GM06990 (cell line): ENCODE results near the gene ATAD3B.

Experiments used
- DNase-seq: peaks from one replicate; pipeline ENCODE4 v3.0.0-alpha.2; 2011; ENCODE audit not compliant: insufficient read length; ENCODE audit errors: extremely low read depth
- H3K27me3 ChIP-seq: replicated peaks from 2 replicates; pipeline ENCODE4 v1.6.0; 2011; ENCODE audit warnings: low read length; ENCODE audit not compliant: control insufficient read depth, insufficient read depth
- H3K36me3 ChIP-seq: 2 replicates; pipeline ENCODE4 v1.5.1; 2011; ENCODE audit warnings: low read length; ENCODE audit not compliant: control insufficient read depth, insufficient read depth
- H3K4me3 ChIP-seq: replicated peaks from 2 replicates; pipeline ENCODE4 v1.5.1; 2011; ENCODE audit warnings: low read depth, mild to moderate bottlenecking, control low read depth, low read length
- TF ChIP-seq, protein P1 (sequence below): IDR thresholded peaks from 2 replicates; pipeline ENCODE4 v1.5.1; 2011; ENCODE audit warnings: low read length, control low read depth, mild to moderate bottlenecking, inconsistent platforms; ENCODE audit not compliant: insufficient read depth, poor library complexity, severe bottlenecking

ATAD3B gene

DNA sequence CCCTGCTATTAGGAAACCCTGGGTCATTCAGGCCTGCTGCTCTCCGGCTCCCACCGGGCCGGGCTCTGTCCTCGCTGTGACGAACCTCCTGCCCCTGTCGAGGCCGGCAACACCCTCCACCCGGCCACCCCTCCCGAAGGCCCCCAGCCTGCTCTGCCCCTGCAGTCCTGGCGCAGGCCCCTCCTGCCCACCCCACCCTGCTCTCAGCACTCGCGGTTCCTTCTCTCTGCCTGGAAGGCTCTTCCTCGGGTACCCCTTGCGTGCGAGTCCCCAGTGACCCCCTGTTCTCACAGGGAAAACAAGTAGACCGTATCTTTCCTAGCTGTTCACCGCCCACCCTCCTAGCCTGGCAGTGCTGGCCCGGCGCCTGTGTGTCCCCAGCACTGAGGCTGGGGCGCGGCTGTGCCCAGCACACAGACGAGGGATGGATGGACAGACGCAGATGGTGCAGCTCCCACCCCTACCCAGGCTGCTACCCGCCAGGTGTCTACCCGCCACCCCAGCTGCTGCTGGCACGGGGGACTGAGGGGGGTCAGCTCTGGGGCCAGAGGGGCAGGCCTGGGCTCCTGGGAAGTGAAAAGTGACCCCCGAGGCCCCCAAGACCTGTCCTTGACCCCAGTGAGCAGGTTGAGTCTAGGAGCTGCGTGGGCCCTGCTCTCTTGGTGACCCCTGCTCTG is 39.2 kb upstream of the ATAD3B start:
- DNase-seq = no peak
- TF ChIP-seq, protein P1, sequence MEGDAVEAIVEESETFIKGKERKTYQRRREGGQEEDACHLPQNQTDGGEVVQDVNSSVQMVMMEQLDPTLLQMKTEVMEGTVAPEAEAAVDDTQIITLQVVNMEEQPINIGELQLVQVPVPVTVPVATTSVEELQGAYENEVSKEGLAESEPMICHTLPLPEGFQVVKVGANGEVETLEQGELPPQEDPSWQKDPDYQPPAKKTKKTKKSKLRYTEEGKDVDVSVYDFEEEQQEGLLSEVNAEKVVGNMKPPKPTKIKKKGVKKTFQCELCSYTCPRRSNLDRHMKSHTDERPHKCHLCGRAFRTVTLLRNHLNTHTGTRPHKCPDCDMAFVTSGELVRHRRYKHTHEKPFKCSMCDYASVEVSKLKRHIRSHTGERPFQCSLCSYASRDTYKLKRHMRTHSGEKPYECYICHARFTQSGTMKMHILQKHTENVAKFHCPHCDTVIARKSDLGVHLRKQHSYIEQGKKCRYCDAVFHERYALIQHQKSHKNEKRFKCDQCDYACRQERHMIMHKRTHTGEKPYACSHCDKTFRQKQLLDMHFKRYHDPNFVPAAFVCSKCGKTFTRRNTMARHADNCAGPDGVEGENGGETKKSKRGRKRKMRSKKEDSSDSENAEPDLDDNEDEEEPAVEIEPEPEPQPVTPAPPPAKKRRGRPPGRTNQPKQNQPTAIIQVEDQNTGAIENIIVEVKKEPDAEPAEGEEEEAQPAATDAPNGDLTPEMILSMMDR = no peak
- Histone ChIP-seq H3K4me3 (no peak overlapping the region), H3K27me3 (no peaks in the 10 kb centered on the region; the same call in 1 of the 2 replicates), H3K36me3 (no peaks in the 10 kb centered on the region)

DNA sequence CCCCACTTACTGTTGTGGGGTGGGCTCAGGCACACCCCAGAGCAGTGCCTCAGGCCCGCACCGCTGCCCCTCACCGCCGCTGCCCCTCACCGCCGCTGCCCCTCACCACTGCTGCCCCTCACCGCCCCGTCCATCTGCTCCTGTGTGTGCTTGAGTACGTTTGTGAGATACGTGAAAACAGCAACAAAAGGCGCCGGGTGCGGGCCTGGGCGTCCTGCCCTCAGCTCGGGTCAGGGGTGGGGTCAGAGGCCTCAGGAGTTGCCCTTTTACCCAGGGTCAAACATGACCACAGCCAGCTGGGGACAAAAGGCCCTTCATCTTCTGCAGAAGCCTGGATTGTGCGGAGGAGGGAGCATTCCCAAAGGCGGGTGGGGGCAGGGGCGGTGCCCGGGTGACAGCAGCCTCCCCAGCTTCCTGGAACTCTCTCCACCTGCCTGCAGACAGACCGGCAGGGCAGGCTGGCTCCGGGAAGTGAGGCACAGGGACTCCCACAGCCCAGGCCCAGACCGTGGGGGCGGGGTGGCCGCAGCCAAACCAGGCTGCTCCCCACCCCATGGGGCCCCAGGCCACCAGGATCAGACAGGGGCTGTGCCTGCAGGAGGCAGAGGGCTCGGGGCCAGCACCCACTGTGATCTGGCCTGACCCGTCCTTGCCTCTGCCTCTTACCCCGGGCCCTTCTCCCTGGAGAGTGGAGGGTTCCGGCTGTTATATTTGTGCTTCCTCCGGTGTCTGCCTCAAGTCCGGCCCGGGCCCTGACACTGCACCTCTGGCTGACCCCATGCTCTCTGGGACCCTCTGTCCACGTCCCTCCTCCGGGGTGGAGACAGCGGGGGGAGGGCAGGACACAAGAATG is 38.4 kb upstream of the ATAD3B start:
- no peaks in the 10 kb centered on the region for H3K36me3 ChIP-seq
- TF ChIP-seq, protein P1 = no peak
- H3K4me3 ChIP-seq = 0 out of 2 replicates have a peak overlapping the region, but pooled peaks have one; percentile 6
- no peak for DNase-seq
- H3K27me3 ChIP-seq = no peaks in the 10 kb centered on the region; the same call in 1 of the 2 replicates

DNA sequence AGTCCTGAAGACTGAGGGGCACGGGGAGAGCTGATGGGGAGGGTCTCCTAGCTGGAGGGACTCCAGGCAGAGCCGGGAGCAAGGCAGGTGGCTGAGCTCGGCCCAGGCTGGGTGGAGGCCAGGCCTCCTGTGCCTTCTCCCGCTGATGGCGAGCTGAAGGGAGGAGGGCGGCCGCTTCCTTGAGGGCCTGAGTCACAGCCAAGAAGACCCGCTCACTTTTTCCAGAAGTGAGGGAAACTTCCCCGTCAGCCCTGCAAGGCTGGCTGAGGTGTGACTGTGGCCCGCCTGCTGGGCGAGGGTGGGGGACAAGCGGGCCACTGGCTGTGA is 37.8 kb upstream of the ATAD3B start:
- H3K36me3 ChIP-seq = no peaks in the 10 kb centered on the region
- H3K27me3 ChIP-seq = no peaks in the 10 kb centered on the region; the same call in 1 of the 2 replicates
- DNase-seq = no peak
- TF ChIP-seq, protein P1 = no peak
- 0 out of 2 replicates have a peak overlapping the region, but pooled peaks have one; percentile 6 for H3K4me3 ChIP-seq

DNA sequence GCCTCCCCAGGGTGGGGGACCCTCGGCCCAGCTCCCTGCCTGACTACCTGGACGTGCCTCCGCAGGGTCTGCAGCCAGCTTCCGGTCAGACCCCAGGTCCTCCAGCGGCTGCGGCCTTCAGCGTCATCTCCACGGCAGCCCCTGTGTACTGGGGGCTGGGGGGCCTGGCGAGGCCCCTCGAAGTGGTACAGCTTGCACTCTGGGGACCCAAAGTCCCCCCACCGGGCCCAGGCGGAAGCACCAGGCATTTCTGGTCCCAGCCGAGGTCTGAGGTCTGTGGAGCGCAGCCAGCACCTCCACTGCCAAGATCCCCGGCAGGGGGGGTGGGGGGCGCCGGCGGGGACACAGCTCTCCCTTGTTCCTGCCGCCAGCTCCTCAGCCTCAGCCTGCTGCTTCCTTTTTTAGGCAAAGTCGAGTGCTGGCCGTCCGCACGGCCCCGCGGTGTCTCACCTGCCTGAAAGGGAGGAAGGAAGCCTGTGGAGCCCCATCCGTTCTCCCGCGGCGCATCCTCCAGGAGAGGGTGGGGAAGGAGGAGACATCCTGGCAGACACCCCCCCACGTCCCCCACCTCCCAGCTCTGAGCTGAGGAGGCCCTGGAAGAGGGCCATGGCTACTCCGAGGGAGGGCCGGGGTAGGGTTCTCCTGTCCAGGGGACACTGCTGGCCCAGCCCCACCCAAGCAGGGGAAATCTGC is 37.3 kb upstream of the ATAD3B start:
- Histone ChIP-seq H3K36me3 (no peaks in the 10 kb centered on the region), H3K4me3 (no peak overlapping the region), H3K27me3 (no peaks in the 10 kb centered on the region; the same call in 1 of the 2 replicates)
- TF ChIP-seq, protein P1 = no peak
- no peak for DNase-seq

DNA sequence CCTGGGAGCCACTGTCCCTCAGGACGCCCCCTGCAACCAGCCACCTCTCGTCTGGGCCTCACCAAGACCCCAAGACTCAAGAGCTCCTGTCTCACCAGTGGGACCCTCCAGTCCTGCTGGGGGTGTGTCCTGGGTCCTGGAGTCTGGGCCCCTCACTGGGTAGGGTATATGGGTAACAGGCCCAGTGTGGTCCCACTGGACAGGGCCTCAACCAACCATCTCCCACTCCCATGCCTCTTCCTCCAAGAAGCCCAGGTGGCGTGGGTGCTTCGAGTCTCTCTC is 36.8 kb upstream of the ATAD3B start:
- no peak overlapping the region for H3K4me3 ChIP-seq
- TF ChIP-seq, protein P1 = no peak
- no peaks in the 10 kb centered on the region for H3K36me3 ChIP-seq
- no peaks in the 10 kb centered on the region; the same call in 1 of the 2 replicates for H3K27me3 ChIP-seq
- no peak for DNase-seq
